HL-60/S4 treated with retinoic acid at 250 ng/mL for 4 days and 3 days (cell line): ENCODE measurements around the gene MINDY4B.

Source experiments
- in situ Hi-C: fragments of 300-500 bp; cut with MboI; formaldehyde crosslinking; loops from 2 replicates; pipeline ENCODE4 v1.7.0; 2022; ENCODE audit warnings: low sequenced_read_pairs

The MINDY4B gene

GRCh38 chr3:150899141-150899540 is 6.1 kb downstream of the MINDY4B start:
- in situ Hi-C loops: no loop called here

- in situ Hi-C loops: no loop called here
These were observed 7.0 kb downstream of the MINDY4B start for GRCh38 chr3:150898046-150898754.

DNA sequence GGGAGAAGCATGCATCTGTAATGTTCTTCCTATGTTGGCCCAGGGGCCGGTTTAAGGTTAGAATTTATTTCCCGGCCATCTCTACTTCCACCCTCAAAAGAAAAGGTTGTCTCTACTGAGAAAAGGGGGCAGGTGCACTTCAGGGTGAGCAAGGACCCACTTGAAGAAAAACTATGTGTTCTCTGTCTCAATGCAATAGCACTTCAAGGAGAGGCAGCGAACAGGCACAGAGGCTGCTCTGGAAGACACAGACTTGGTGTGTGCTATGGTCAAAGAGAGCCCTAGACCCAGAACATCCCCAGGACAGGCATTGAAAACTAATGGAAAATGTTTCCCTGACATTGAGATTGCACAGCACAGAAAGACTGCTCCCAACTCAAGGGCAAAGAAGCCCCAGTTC is 7.6 kb downstream of the MINDY4B start:
- in situ Hi-C loops: no loop called here

- in situ Hi-C loops: no loop called here
These were observed 14.4 kb downstream of the MINDY4B start for GRCh38 chr3:150890831-150891230.

GRCh38 chr3:150890295-150890694 is 14.9 kb downstream of the MINDY4B start:
- in situ Hi-C loops: no loop called here

DNA sequence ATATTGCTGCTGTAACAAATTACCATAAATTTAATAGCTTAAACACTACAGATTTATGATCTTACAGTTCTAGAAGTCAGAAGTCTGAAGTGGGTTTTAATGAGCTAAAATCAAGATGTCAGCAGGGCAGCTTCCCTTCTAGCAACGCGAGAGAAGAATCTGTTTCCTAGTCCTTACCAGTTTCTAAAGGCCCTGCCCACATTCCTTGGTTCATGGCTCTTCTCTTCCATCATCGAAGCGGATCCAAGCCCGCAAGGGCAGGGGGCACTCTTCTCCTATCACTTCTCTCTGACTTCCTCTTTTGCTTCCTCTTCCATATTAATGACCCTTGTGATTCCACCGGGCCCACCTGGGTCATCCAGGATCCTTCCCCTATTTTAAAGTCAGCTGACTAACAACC is 16.1 kb downstream of the MINDY4B start:
- in situ Hi-C loops: no loop called here

GRCh38 chr3:150887031-150887430 is 18.2 kb downstream of the MINDY4B start:
- in situ Hi-C loops: no loop called here

DNA sequence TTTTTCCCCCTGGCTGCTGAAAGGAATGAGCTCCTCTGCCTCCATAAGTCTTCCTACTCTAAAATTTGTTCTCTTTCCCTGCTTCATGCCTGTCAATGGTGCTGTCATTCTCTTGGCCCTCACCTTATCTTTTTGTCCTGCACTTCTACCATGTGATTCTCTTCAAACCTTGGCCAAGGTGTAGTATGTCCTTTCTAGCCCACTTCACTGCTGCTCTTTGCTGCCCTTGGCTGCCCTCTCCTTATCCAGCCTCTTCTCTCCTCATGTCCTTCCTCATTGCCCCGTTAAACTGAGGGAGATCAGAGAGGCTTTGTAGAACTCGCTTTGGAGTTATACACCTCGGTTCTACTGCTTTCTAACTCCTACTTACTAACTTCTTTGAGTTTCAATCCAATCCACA is 19.7 kb downstream of the MINDY4B start:
- in situ Hi-C loops: no loop called here

DNA sequence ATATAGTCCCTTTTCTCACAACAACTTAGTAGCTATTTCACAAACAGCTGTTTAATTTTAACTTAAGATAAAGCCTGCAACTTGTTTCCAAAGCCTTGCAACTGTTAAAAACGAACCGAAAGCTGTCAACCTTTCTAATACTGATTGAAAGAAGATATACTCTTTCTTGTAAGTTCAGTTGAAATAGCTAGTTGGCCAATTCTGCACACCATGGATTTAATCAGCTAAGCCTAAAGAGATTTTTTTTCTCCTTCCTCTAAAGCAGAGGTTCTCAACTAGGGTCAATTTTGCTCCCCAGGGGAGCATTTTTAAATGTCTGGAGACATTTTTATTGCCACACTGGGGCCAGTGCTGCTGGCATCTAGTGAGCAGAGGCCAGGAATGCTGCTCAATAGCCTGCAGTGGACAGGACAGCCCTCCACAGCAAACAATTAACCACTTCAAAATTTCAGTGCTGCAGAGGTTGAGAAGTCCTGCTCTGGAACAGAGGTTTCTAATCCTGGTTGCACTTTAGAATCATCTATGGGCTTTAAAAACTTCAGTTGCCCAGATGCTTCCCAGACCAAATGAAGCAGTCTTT is 26.2 kb downstream of the MINDY4B start:
- in situ Hi-C loops: no loop called here

DNA sequence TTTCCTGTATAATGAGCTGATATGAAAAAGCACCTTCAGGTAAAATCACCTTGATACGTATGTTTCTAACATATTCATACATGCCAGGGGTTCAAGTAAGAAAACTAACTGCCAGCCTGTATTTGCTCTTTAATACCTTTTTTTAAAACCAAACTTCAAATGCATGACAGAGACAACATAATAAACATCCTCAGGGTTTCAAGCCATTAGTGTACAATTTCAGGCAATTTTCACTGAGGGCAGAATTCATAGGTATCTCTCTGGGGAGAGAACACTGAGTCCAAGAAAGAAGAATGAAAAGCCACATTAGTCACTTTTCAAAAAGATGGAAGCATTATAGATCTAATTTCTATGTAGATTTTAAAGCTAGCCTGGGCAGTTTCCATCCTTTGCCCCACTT is 26.9 kb downstream of the MINDY4B start:
- in situ Hi-C loops: no loop called here

- in situ Hi-C loops: no loop called here
These were observed 27.9 kb downstream of the MINDY4B start for GRCh38 chr3:150877303-150877702.

GRCh38 chr3:150876611-150877265 is 28.5 kb downstream of the MINDY4B start:
- in situ Hi-C loops: no loop called here

DNA sequence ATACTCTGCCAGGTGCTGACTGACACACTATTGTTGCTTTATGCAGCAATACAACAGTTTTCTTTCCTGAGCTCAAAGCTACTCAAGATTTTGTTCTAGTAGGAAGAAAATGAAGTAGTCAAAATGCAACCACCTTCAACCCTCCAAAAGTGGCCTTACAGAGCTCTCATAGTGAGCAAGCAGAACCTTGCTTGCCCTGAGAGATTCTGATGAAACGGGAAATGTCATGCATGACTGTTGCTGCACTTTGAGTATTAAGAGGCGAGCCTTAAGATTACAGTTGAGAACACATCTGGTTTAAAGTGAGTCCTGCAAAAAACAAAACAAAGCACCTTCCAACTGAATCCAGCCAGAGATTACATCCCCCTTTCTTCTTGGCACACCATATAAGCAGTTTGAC is 29.7 kb downstream of the MINDY4B start:
- in situ Hi-C loops: no loop called here

DNA sequence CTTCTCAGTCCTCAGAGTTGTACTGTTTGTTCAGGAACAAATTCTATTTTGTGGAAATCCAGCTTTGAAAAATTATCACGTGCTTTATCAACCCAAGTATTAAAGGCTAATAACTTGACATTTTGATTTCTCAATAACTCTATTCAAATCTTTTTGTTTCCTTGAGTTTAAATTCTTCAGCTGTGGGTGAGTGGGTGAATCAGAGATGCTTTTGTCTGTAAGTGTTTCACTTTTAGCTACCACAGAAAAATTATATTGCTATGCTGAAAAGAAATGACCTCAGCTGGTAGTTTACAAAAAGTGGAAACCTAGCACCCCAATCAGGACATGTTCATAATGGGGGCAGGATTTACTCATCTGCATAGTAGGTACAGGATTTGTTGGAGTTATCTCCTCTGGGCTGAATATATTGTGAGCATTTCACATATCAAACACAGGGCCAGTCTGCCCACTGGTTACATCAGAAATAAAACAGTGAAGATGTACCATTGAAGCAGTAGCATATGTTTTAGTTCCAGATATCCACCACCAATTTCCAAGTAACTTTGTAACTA is 30.5 kb downstream of the MINDY4B start:
- in situ Hi-C loops: loop anchor here (25.0 kb wide), 2 partner anchors 162 to 337 kb away; partner anchors contain the start of genes EIF2A, ERICH6 and SERP1

GRCh38 chr3:150871192-150871591 is 34.0 kb downstream of the MINDY4B start:
- in situ Hi-C loops: loop anchor here (25.0 kb wide), 2 partner anchors 159 to 334 kb away; partner anchors contain the start of genes EIF2A, ERICH6 and SERP1

- in situ Hi-C loops: loop anchor here (25.0 kb wide), 2 partner anchors 158 to 333 kb away; partner anchors contain the start of genes EIF2A, ERICH6 and SERP1
These were observed 34.8 kb downstream of the MINDY4B start for GRCh38 chr3:150870406-150870805.

DNA sequence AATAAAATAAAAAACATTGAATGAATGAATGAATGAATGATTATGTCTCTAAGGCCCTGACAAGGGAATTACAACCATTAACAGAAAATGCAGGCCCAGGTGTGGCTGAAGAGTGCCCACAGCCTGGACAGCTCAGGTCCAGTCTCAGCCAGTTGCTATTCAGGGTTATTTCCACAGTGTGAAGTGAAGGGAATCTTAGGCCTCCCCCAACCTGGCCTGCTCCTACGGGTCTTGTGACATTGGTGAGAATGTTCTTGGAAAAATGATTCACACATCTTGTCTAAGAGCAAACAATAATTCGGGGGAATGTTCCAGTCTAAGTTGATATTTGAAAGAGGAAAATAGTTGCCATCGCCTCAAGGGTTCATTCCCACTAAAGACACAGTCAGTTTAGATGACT is 37.0 kb downstream of the MINDY4B start:
- in situ Hi-C loops: loop anchor here (25.0 kb wide), 2 partner anchors 156 to 331 kb away; partner anchors contain the start of genes EIF2A, ERICH6 and SERP1

DNA sequence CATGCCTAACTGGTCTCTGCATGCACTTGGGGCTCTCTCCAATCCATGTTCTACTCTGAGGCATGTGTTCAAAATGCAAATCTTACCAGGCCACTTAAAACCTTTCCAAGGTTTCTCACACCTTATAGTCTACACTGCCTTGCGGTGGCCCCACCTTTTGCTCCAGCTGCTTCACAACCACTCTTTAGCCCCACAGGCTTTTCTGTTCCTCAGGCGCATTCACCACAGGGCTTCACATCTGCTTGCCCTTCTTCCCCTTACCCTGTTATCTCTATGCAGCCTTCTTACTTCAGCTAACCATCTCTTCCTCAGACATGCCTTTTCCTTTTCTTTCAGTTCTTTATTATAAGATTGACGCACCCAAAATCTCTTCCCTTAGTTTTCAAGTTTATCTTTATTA is 37.8 kb downstream of the MINDY4B start:
- in situ Hi-C loops: loop anchor here (25.0 kb wide), 2 partner anchors 155 to 330 kb away; partner anchors contain the start of genes EIF2A, ERICH6 and SERP1

DNA sequence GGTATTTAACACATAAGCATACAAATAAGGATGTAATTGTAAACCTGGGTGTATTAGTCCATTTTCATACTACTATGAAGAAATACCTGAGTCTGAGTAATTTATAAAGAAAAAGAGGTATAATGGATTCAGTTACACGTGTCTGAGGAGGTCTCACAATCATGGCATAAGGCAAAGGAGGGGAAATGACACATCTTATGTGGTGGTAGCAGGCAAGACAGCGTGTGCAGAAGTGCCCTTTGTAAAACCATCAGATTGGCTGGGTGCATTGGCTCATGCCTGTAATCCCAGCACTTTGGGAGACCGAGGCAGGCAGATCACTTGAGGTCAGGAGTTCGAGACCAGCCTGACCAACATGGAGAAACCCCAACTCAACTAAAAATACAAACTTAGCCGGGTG is 41.3 kb downstream of the MINDY4B start:
- in situ Hi-C loops: loop anchor here (25.0 kb wide), 2 partner anchors 152 to 327 kb away; partner anchors contain the start of genes EIF2A, ERICH6 and SERP1

DNA sequence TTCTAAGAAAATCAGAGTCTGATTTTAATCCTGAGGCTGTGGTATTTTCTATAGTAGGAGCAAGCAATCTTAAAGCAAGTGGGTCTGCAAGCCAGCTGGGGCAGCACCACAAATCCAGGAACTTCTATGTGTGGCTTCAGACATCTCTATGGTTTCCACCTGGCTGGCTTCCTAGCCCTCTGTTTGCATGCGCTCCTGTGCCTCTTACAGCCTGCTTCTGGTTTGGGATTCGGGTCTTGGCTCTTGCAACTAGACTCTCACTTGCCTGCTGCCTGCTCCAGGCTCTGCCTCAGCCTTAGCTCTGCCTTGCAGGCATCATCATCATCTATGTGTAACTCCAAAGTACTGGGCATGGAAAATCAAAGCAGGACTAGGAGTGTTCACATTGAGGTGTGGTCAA is 43.4 kb downstream of the MINDY4B start:
- in situ Hi-C loops: loop anchor here (25.0 kb wide), 2 partner anchors 150 to 325 kb away; partner anchors contain the start of genes EIF2A, ERICH6 and SERP1

DNA sequence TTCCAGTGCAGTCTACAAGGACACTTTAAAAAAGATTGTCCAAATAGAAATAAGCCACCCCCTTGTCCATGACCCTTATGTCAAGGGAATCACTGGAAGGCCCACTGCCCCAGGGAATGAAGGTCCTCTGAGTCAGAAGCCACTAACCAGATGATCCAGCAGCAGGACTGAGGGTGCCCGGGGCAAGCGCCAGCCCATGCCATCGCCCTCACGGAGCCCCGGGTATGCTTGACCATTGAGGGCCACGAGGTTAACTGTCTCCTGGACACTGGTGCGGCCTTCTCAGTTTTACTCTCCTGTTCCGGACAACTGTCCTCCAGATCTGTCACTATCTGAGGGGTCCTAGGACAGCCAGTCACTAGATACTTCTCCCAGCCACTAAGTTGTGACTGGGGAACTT is 47.3 kb downstream of the MINDY4B start:
- in situ Hi-C loops: loop anchor here (25.0 kb wide), 2 partner anchors 146 to 321 kb away; partner anchors contain the start of genes EIF2A, ERICH6 and SERP1
